GM23248 (cell line): ENCODE data around the gene RBFOX1. TPM values are rescaled to one million over a fixed set of nuclear protein-coding genes. Genes with fewer than 3 reads are reported as not detected.

Source experiments
- DNase-seq: peaks from one replicate; pipeline ENCODE4 v3.0.0-alpha.2; 2015
- H2AFZ ChIP-seq: fragments of 200-600 bp; sonication (generic); 2 replicates; pipeline ENCODE4 v1.6.1; 2016; ENCODE audit warnings: antibody characterized with exemption
- H3F3A ChIP-seq: fragments of 200-600 bp; sonication (generic); 2 replicates; pipeline ENCODE4 v1.6.1; 2016; ENCODE audit warnings: mild to moderate bottlenecking, antibody characterized with exemption, mixed run types; ENCODE audit not compliant: insufficient read depth
- H3K27ac ChIP-seq: fragments of 200-600 bp; sonication (generic); 2 replicates; pipeline ENCODE4 v1.5.1; 2016; ENCODE audit warnings: mild to moderate bottlenecking
- H3K27me3 ChIP-seq: fragments of 200-600 bp; sonication (generic); replicated peaks from 2 replicates; pipeline ENCODE4 v1.6.1; 2016; ENCODE audit warnings: mild to moderate bottlenecking; ENCODE audit not compliant: insufficient read depth
- H3K36me3 ChIP-seq: fragments of 200-600 bp; sonication (generic); 2 replicates; pipeline ENCODE4 v1.6.1; 2016; ENCODE audit warnings: low read depth, mild to moderate bottlenecking
- H3K4me1 ChIP-seq: fragments of 200-600 bp; sonication (generic); 2 replicates; pipeline ENCODE4 v1.6.1; 2016; ENCODE audit warnings: mild to moderate bottlenecking; ENCODE audit not compliant: insufficient read depth
- H3K4me2 ChIP-seq: fragments of 200-600 bp; sonication (generic); one replicate; pipeline ENCODE4 v1.6.1; 2016; ENCODE audit warnings: mild to moderate bottlenecking; ENCODE audit not compliant: unreplicated experiment
- H3K4me3 ChIP-seq: fragments of 200-600 bp; sonication (generic); 2 replicates; pipeline ENCODE4 v1.5.1; 2016; ENCODE audit warnings: mild to moderate bottlenecking
- H3K79me2 ChIP-seq: fragments of 200-600 bp; sonication (generic); 2 replicates; pipeline ENCODE4 v1.6.1; 2016; ENCODE audit warnings: mild to moderate bottlenecking; ENCODE audit not compliant: insufficient read depth
- H3K9ac ChIP-seq: fragments of 200-600 bp; sonication (generic); 2 replicates; pipeline ENCODE4 v1.6.1; 2016; ENCODE audit warnings: mild to moderate bottlenecking
- H3K9me2 ChIP-seq: fragments of 200-600 bp; sonication (generic); 2 replicates; pipeline ENCODE4 v1.6.1; 2016; ENCODE audit warnings: mixed run types, mild to moderate bottlenecking, moderate library complexity; ENCODE audit not compliant: insufficient read depth
- H3K9me3 ChIP-seq: fragments of 200-600 bp; sonication (generic); one replicate; pipeline ENCODE4 v1.6.1; 2017; ENCODE audit warnings: low read depth
- H4K20me1 ChIP-seq: fragments of 200-600 bp; sonication (generic); 2 replicates; pipeline ENCODE4 v1.6.0; 2016; ENCODE audit not compliant: insufficient read depth
- EZH2 ChIP-seq: fragments of 200-600 bp; sonication (generic); IDR thresholded peaks from 2 replicates; pipeline ENCODE4 v1.6.1; 2018; ENCODE audit warnings: antibody characterized with exemption, mild to moderate bottlenecking; ENCODE audit not compliant: insufficient read depth, poor library complexity, severe bottlenecking
- EZH2phosphoT487 ChIP-seq: fragments of 200-600 bp; sonication (generic); IDR thresholded peaks from 2 replicates; pipeline ENCODE4 v1.6.1; 2018; ENCODE audit warnings: antibody characterized with exemption, moderate library complexity, mild to moderate bottlenecking, low read depth; ENCODE audit not compliant: insufficient read depth
- WGBS, 2 experiments: methylation state at CpG; one replicate each; pipeline ENCODE4 v1.1.6; 2015 to 2017; ENCODE audit warnings: low lambda C conversion rate in 2 of 2, low coverage in 1 of 2; ENCODE audit errors: missing lambda C conversion rate in 2 of 2; 5-methylcytosine and 5-hydroxymethylcytosine counted together
- in situ Hi-C: fragments of 300-500 bp; cut with MboI; formaldehyde crosslinking; loops from 2 replicates; pipeline ENCODE4 v1.15.0; 2020
- polyA plus RNA-seq: library from polyadenylated mRNA; unstranded; fragments of >200 nt; fragmentation: Nextera tagmentation; extraction: Ambion mirVana; gene quantifications from 2 replicates; pipeline ENCODE4 v1.2.1, GENCODE V29; 2016
- total RNA-seq: library from RNA; depleted of rRNA; stranded (reverse); fragments of >200 nt; shearing (Covaris generic); gene quantifications from 2 replicates; pipeline ENCODE4 v1.2.3, GENCODE V29; 2014

RBFOX1 gene
- total and polyA plus RNA-seq, 2 experiments from 2014 or later, result not detected

- H3K36me3 ChIP-seq, result no peaks in the 10 kb centered on the region
- H3K9ac ChIP-seq, result no peak overlapping the region
- no peaks in the 10 kb centered on the region for H3K4me1 ChIP-seq
- TF ChIP-seq EZH2, result no peak
- no peak for TF ChIP-seq EZH2phosphoT487
- H3K4me2 ChIP-seq, result no peak overlapping the region
- no peaks in the 10 kb centered on the region for H3F3A ChIP-seq
- H3K9me3 ChIP-seq, result no peaks in the 10 kb centered on the region
- H3K4me3 ChIP-seq, result no peak overlapping the region
- no peak for DNase-seq
- H3K27ac ChIP-seq, result no peak overlapping the region
- no peak overlapping the region for H2AFZ ChIP-seq
- in situ Hi-C loops, result no loop called here
- H4K20me1 ChIP-seq, result no peaks in the 10 kb centered on the region
- no peaks in the 10 kb centered on the region for H3K79me2 ChIP-seq
- H3K27me3 ChIP-seq, result no peaks in the 10 kb centered on the region
- H3K9me2 ChIP-seq, result no peaks in the 10 kb centered on the region
- 62% methylated on average over 11 of the region's 11 CpGs for whole genome bisulfite sequencing, 2 experiments
Observed at GRCh38 chr16:7596308-7596707, 263.7 kb downstream of the RBFOX1 start.

GRCh38 chr16:7597677-7598076 is 265.0 kb downstream of the RBFOX1 start:
- 1 to 3% methylated on average over 3 of the region's 3 CpGs for WGBS, 2 experiments

GRCh38 chr16:7601100-7601499 is 268.5 kb downstream of the RBFOX1 start:
- TF ChIP-seq EZH2, result no peak
- TF ChIP-seq EZH2phosphoT487, result no peak
- Histone ChIP-seq H3K4me3 (no peak overlapping the region), H3K9me3 (no peaks in the 10 kb centered on the region), H3F3A (no peaks in the 10 kb centered on the region), H3K27me3 (no peaks in the 10 kb centered on the region), H3K36me3 (no peaks in the 10 kb centered on the region), H3K9me2 (no peaks in the 10 kb centered on the region), H3K9ac (no peak overlapping the region), H3K4me1 (no peaks in the 10 kb centered on the region), H2AFZ (no peak overlapping the region), H3K27ac (no peak overlapping the region), H3K79me2 (no peaks in the 10 kb centered on the region), H4K20me1 (no peaks in the 10 kb centered on the region), H3K4me2 (no peak overlapping the region)
- in situ Hi-C loops, result no loop called here
- 10 to 12% methylated on average over 3 of the region's 3 CpGs for WGBS, 2 experiments
- no peak for DNase-seq

More at GRCh38 chr16:7597677-7598076, 265.0 kb downstream of the RBFOX1 start:
- Histone ChIP-seq H3K4me3 (no peak overlapping the region), H3K4me1 (no peaks in the 10 kb centered on the region), H4K20me1 (no peaks in the 10 kb centered on the region), H2AFZ (no peak overlapping the region), H3K79me2 (no peaks in the 10 kb centered on the region), H3K36me3 (no peaks in the 10 kb centered on the region), H3K9ac (no peak overlapping the region), H3K27ac (no peak overlapping the region), H3K9me3 (no peaks in the 10 kb centered on the region), H3K4me2 (no peak overlapping the region), H3K9me2 (no peaks in the 10 kb centered on the region), H3F3A (no peaks in the 10 kb centered on the region), H3K27me3 (no peaks in the 10 kb centered on the region)
- no peak for DNase-seq
- no peak for TF ChIP-seq EZH2
- TF ChIP-seq EZH2phosphoT487, result no peak
- in situ Hi-C loops, result no loop called here

GRCh38 chr16:7602291-7602950 is 269.8 kb downstream of the RBFOX1 start:
- Histone ChIP-seq H3K27me3 (no peaks in the 10 kb centered on the region), H3K36me3 (no peaks in the 10 kb centered on the region), H3K4me3 (no peak overlapping the region), H3K9me3 (no peaks in the 10 kb centered on the region), H3K4me2 (no peak overlapping the region), H3K9ac (no peak overlapping the region), H3F3A (no peaks in the 10 kb centered on the region), H3K27ac (no peak overlapping the region), H3K79me2 (no peaks in the 10 kb centered on the region), H3K9me2 (no peaks in the 10 kb centered on the region), H2AFZ (no peak overlapping the region), H4K20me1 (no peaks in the 10 kb centered on the region), H3K4me1 (no peaks in the 10 kb centered on the region)
- in situ Hi-C loops, result no loop called here
- DNase-seq, result no peak
- TF ChIP-seq EZH2phosphoT487 (no peak), EZH2 (no peak)
- 16 to 29% methylated on average over 7 of the region's 7 CpGs for WGBS, 2 experiments

- H3K4me3 ChIP-seq, result no peak overlapping the region
- no peaks in the 10 kb centered on the region for H3K9me2 ChIP-seq
- no peaks in the 10 kb centered on the region for H3K79me2 ChIP-seq
- in situ Hi-C loops, result no loop called here
- no peak overlapping the region for H3K4me2 ChIP-seq
- TF ChIP-seq EZH2 (no peak), EZH2phosphoT487 (no peak)
- WGBS, 2 experiments, result 13 to 20% methylated on average over 6 of the region's 6 CpGs
- no peak overlapping the region for H2AFZ ChIP-seq
- DNase-seq, result no peak
- H3K27ac ChIP-seq, result no peak overlapping the region
- H4K20me1 ChIP-seq, result no peaks in the 10 kb centered on the region
- no peaks in the 10 kb centered on the region for H3K36me3 ChIP-seq
- H3K9ac ChIP-seq, result no peak overlapping the region
- no peaks in the 10 kb centered on the region for H3F3A ChIP-seq
- no peaks in the 10 kb centered on the region for H3K4me1 ChIP-seq
- no peaks in the 10 kb centered on the region for H3K9me3 ChIP-seq
- no peaks in the 10 kb centered on the region for H3K27me3 ChIP-seq
Observed at GRCh38 chr16:7605812-7606211, 273.2 kb downstream of the RBFOX1 start.
